ENCODE measurements around the gene PRIM1.

The PRIM1 gene

DNA sequence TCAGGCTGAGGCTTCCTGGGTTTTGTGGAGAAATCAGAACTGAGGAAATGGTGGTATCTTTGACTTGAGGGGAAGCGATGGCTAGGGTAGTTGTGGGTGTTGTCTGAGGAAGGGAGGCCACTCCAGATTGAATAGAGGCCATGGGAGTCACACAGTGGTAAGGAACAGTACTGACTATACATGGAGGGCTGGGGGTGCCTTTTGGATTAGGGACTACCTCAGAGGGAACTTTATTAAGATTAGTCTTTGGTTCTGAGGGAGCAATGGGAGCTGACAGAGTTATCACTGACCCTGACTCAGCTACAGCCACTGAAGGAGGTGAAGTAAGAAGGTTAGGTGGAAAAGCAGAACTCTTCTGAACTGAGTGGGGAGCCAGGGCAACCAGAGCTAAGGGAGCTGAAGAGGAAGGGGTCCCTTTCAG, 31.4 kb downstream of the PRIM1 start:
- H3K9me3 ChIP-seq (ENCODE audit: insufficient read depth, low read depth, low read length) = no peaks in the 10 kb centered on the region
- no CpG with 5 or more reads among the region's 1 CpG for WGBS (ENCODE audit: extremely low coverage, insufficient coverage, insufficient read length)
- H2AK5ac ChIP-seq (ENCODE audit: low read length) = no peak overlapping the region
- peaks cover 35 to 49% of the 10 kb centered on the region in 2 experiments for H3K36me3 ChIP-seq (ENCODE audit: control insufficient read depth in 1 of 2, insufficient read depth in 2 of 2, low read length in 2 of 2)
- peak overlapping the region; percentile 61 for H2BK5ac ChIP-seq (ENCODE audit: low read depth, low read length, poor library complexity)
- no peaks in the 10 kb centered on the region for H3K27me3 ChIP-seq (ENCODE audit: insufficient read depth, low read length)
- peak overlapping the region; percentile 3 for H2AFZ ChIP-seq (ENCODE audit: insufficient read depth, low read length, poor library complexity)
- H3K23ac ChIP-seq (ENCODE audit: low read length) = no peak overlapping the region
- H3K4ac ChIP-seq (ENCODE audit: low read depth, low read length) = peak overlapping the region; percentile 98
- peaks cover 14 to 21% of the 10 kb centered on the region in 2 experiments for H3K4me1 ChIP-seq (ENCODE audit: control insufficient read depth in 1 of 2, insufficient read depth in 2 of 2, low read length in 2 of 2)
- H3K18ac ChIP-seq (ENCODE audit: low read length) = peak overlapping the region; percentile 64
- H4K91ac ChIP-seq (ENCODE audit: low read depth, low read length) = peak overlapping the region; percentile 39
- peak overlapping the region; percentile 85 for H3K27ac ChIP-seq (ENCODE audit: low read depth, low read length)
- H3K14ac ChIP-seq (ENCODE audit: low read length) = peak overlapping the region; percentile 24
- DNase-seq = peak in 1 of 2 donors; percentile 11
- peaks cover 14% of the 10 kb centered on the region for H3K79me1 ChIP-seq (ENCODE audit: low read length)
- H3K4me3 ChIP-seq (ENCODE audit: low read depth, low read length) = no peak overlapping the region
- peak overlapping the region; percentile 51 for H3K4me2 ChIP-seq (ENCODE audit: low read length)
- no peak overlapping the region for H4K12ac ChIP-seq (ENCODE audit: low read depth, low read length)
- H3K9ac ChIP-seq (ENCODE audit: low read length) = no peak overlapping the region
- H4K8ac ChIP-seq (ENCODE audit: low read depth, low read length) = peak overlapping the region; percentile 32
- peak overlapping the region; percentile 18 for H2BK12ac ChIP-seq (ENCODE audit: low read length)
- H2BK120ac ChIP-seq (ENCODE audit: insufficient read depth, low read length, poor library complexity) = no peak overlapping the region
- H3K79me2 ChIP-seq (ENCODE audit: control insufficient read depth, insufficient read depth, low read length, poor library complexity) = peaks cover 30% of the 10 kb centered on the region

DNA sequence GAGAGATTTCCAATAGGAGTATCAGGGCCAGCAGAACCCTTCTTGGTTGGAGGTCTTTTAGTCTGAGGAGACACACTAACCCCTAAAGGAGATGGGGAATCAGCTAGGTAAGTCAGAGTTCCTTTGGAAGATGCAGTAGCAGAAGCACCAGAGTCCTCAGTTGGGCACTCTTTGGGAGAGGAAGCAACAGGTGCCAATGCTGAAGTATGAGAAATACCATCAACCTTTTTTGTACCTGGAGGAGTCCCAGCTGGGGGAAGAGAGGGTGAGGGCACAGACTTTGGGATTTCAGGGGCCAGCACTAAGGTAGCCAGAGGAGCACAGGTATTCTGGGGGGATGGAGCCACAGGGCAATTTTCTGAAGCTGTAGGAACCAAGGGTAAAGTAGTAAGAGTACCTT, 33.1 kb downstream of the PRIM1 start:
- H3K79me2 ChIP-seq (ENCODE audit: control insufficient read depth, insufficient read depth, low read length, poor library complexity) = peaks cover 20% of the 10 kb centered on the region
- no peak overlapping the region for H3K18ac ChIP-seq (ENCODE audit: low read length)
- H3K27ac ChIP-seq (ENCODE audit: low read depth, low read length) = no peak overlapping the region
- no peak overlapping the region for H4K8ac ChIP-seq (ENCODE audit: low read depth, low read length)
- no peak overlapping the region for H3K14ac ChIP-seq (ENCODE audit: low read length)
- H2BK12ac ChIP-seq (ENCODE audit: low read length) = no peak overlapping the region
- no peak for DNase-seq
- H3K4me2 ChIP-seq (ENCODE audit: low read length) = no peak overlapping the region
- H3K4ac ChIP-seq (ENCODE audit: low read depth, low read length) = peak overlapping the region; percentile 85
- H3K4me3 ChIP-seq (ENCODE audit: low read depth, low read length) = no peak overlapping the region
- H3K23ac ChIP-seq (ENCODE audit: low read length) = no peak overlapping the region
- peaks cover 37 to 60% of the 10 kb centered on the region in 2 experiments for H3K36me3 ChIP-seq (ENCODE audit: control insufficient read depth in 1 of 2, insufficient read depth in 2 of 2, low read length in 2 of 2)
- no peak overlapping the region for H4K91ac ChIP-seq (ENCODE audit: low read depth, low read length)
- peaks cover 7% of the 10 kb centered on the region for H3K79me1 ChIP-seq (ENCODE audit: low read length)
- peaks cover 14 to 22% of the 10 kb centered on the region in 2 experiments for H3K4me1 ChIP-seq (ENCODE audit: control insufficient read depth in 1 of 2, insufficient read depth in 2 of 2, low read length in 2 of 2)
- no peak overlapping the region for H2AK5ac ChIP-seq (ENCODE audit: low read length)
- no peak overlapping the region for H2BK120ac ChIP-seq (ENCODE audit: insufficient read depth, low read length, poor library complexity)
- no peak overlapping the region for H2BK5ac ChIP-seq (ENCODE audit: low read depth, low read length, poor library complexity)
- no peak overlapping the region for H2AFZ ChIP-seq (ENCODE audit: insufficient read depth, low read length, poor library complexity)
- H3K9me3 ChIP-seq (ENCODE audit: insufficient read depth, low read depth, low read length) = no peaks in the 10 kb centered on the region
- no peaks in the 10 kb centered on the region for H3K27me3 ChIP-seq (ENCODE audit: insufficient read depth, low read length)
- H3K9ac ChIP-seq (ENCODE audit: low read length) = no peak overlapping the region
- H4K12ac ChIP-seq (ENCODE audit: low read depth, low read length) = no peak overlapping the region

- no peak overlapping the region for H2AFZ ChIP-seq (ENCODE audit: insufficient read depth, low read length, poor library complexity)
- peaks cover 7% of the 10 kb centered on the region for H3K79me1 ChIP-seq (ENCODE audit: low read length)
- no peak overlapping the region for H4K91ac ChIP-seq (ENCODE audit: low read depth, low read length)
- no CpG with 5 or more reads among the region's 4 CpGs for WGBS (ENCODE audit: extremely low coverage, insufficient coverage, insufficient read length)
- H2BK5ac ChIP-seq (ENCODE audit: low read depth, low read length, poor library complexity) = no peak overlapping the region
- no peak overlapping the region for H3K14ac ChIP-seq (ENCODE audit: low read length)
- H3K4me2 ChIP-seq (ENCODE audit: low read length) = no peak overlapping the region
- no peak overlapping the region for H3K9ac ChIP-seq (ENCODE audit: low read length)
- no peaks in the 10 kb centered on the region for H3K9me3 ChIP-seq (ENCODE audit: insufficient read depth, low read depth, low read length)
- no peak overlapping the region for H3K23ac ChIP-seq (ENCODE audit: low read length)
- H4K8ac ChIP-seq (ENCODE audit: low read depth, low read length) = no peak overlapping the region
- H3K27ac ChIP-seq (ENCODE audit: low read depth, low read length) = no peak overlapping the region
- peaks cover 14 to 22% of the 10 kb centered on the region in 2 experiments for H3K4me1 ChIP-seq (ENCODE audit: control insufficient read depth in 1 of 2, insufficient read depth in 2 of 2, low read length in 2 of 2)
- DNase-seq = no peak
- peaks cover 16% of the 10 kb centered on the region for H3K79me2 ChIP-seq (ENCODE audit: control insufficient read depth, insufficient read depth, low read length, poor library complexity)
- no peak overlapping the region for H3K18ac ChIP-seq (ENCODE audit: low read length)
- H3K4ac ChIP-seq (ENCODE audit: low read depth, low read length) = peak overlapping the region; percentile 85
- H4K12ac ChIP-seq (ENCODE audit: low read depth, low read length) = no peak overlapping the region
- no peaks in the 10 kb centered on the region for H3K27me3 ChIP-seq (ENCODE audit: insufficient read depth, low read length)
- no peak overlapping the region for H2AK5ac ChIP-seq (ENCODE audit: low read length)
- H2BK12ac ChIP-seq (ENCODE audit: low read length) = no peak overlapping the region
- peaks cover 41 to 61% of the 10 kb centered on the region in 2 experiments for H3K36me3 ChIP-seq (ENCODE audit: control insufficient read depth in 1 of 2, insufficient read depth in 2 of 2, low read length in 2 of 2)
- no peak overlapping the region for H2BK120ac ChIP-seq (ENCODE audit: insufficient read depth, low read length, poor library complexity)
- H3K4me3 ChIP-seq (ENCODE audit: low read depth, low read length) = no peak overlapping the region
These were observed 33.5 kb downstream of the PRIM1 start for GRCh38 chr12:56718636-56719035.

- Histone ChIP-seq H3K27me3 (ENCODE audit: insufficient read depth, low read length) (no peaks in the 10 kb centered on the region), H3K27ac (ENCODE audit: low read depth, low read length) (no peak overlapping the region), H3K4ac (ENCODE audit: low read depth, low read length) (no peak overlapping the region), H2BK12ac (ENCODE audit: low read length) (no peak overlapping the region), H4K8ac (ENCODE audit: low read depth, low read length) (no peak overlapping the region), H3K79me1 (ENCODE audit: low read length) (peaks cover 7% of the 10 kb centered on the region), H4K91ac (ENCODE audit: low read depth, low read length) (no peak overlapping the region), H3K36me3 (ENCODE audit: control insufficient read depth in 1 of 2, insufficient read depth in 2 of 2, low read length in 2 of 2) (peaks cover 41 to 66% of the 10 kb centered on the region in 2 experiments), H2BK5ac (ENCODE audit: low read depth, low read length, poor library complexity) (no peak overlapping the region), H4K12ac (ENCODE audit: low read depth, low read length) (no peak overlapping the region), H3K14ac (ENCODE audit: low read length) (no peak overlapping the region), H2AK5ac (ENCODE audit: low read length) (no peak overlapping the region), H3K4me3 (ENCODE audit: low read depth, low read length) (no peak overlapping the region), H2BK120ac (ENCODE audit: insufficient read depth, low read length, poor library complexity) (no peak overlapping the region), H3K18ac (ENCODE audit: low read length) (no peak overlapping the region), H3K9me3 (ENCODE audit: insufficient read depth, low read depth, low read length) (no peaks in the 10 kb centered on the region), H3K9ac (ENCODE audit: low read length) (no peak overlapping the region), H3K4me1 (ENCODE audit: control insufficient read depth in 1 of 2, insufficient read depth in 2 of 2, low read length in 2 of 2) (peaks cover 14 to 22% of the 10 kb centered on the region in 2 experiments), H3K23ac (ENCODE audit: low read length) (no peak overlapping the region), H3K4me2 (ENCODE audit: low read length) (no peak overlapping the region), H2AFZ (ENCODE audit: insufficient read depth, low read length, poor library complexity) (no peak overlapping the region), H3K79me2 (ENCODE audit: control insufficient read depth, insufficient read depth, low read length, poor library complexity) (peaks cover 16% of the 10 kb centered on the region)
- no CpG with 5 or more reads among the region's 1 CpG for WGBS (ENCODE audit: extremely low coverage, insufficient coverage, insufficient read length)
- no peak for DNase-seq
These were observed 34.0 kb downstream of the PRIM1 start for GRCh38 chr12:56718149-56718548.
